HG02759 (cell line): ENCODE data around the gene PFDN2.
"Not testable (repeated sequence)": the region's sequence is repeated elsewhere in the genome, so short reads cannot be mapped to it uniquely, and the experiment has no call there.

ENCODE experiments used
- ATAC-seq: cut with Tn5 transposase; IDR thresholded peaks from one replicate; pipeline ENCODE4 v1.9.1; 2021; ENCODE audit warnings: mild to moderate bottlenecking, moderate library complexity; ENCODE audit not compliant: unreplicated experiment

The PFDN2 gene

GRCh38 chr1:161139766-161140165 is 21.9 kb upstream of the PFDN2 start:
- no peak for ATAC-seq

- ATAC-seq, result no peak
Observed at GRCh38 chr1:161138431-161138830, 20.6 kb upstream of the PFDN2 start.

DNA sequence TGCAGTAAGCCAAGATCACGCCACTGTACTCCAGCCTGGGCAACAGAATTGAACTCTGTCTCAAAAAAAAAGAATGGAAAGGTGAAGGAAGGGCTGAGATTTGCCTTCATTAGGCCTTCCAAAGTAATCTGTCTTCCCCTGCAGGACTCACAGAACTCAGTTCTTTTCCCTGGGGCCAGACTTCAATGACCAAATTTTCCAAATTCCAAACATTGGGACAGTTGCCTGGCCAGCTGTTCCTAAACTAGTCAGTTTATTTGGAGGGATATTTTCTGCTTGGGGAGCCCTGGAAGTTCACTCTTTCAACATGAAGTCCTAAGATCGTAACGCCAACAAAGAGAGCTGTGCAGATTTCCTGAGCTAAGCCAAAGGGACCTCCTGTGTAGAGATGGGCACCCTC is 20.0 kb upstream of the PFDN2 start:
- no peak for ATAC-seq

DNA sequence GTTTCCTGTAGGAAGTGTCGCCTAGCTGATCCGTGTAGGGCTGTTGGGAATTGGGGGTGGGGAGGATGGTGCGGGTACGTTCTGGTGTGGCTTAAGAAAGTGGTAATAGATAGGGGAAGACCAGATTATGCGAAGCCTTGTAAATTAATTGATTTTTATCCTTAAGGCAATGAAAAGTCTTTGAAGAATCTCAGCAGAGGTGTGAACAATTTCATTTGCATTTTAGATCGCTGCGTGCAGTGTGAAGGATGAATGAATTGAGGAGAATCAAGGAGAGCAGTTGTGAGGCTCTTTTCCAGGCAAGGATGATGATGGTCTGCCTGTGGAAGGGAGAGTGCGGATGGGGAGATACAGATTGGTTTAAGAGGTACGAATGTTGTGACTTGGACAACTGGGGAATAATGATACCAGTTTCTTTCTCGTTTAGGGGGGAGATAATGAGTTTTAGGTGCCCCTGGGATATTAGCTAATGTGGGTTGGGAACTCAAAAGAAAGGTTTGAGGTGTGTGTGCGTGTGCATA is 15.4 kb upstream of the PFDN2 start:
- peak; percentile 3 for ATAC-seq

GRCh38 chr1:161132410-161133219 is 14.8 kb upstream of the PFDN2 start, which contains the start of gene DEDD:
Gene DEDD (minus strand): TSS chr1:161132667. CDS start chr1:161124462, 8,205 bp downstream.
- ATAC-seq, result peak; percentile 95

GRCh38 chr1:161131523-161132409 is 13.9 kb upstream of the PFDN2 start:
- ATAC-seq, result no peak

DNA sequence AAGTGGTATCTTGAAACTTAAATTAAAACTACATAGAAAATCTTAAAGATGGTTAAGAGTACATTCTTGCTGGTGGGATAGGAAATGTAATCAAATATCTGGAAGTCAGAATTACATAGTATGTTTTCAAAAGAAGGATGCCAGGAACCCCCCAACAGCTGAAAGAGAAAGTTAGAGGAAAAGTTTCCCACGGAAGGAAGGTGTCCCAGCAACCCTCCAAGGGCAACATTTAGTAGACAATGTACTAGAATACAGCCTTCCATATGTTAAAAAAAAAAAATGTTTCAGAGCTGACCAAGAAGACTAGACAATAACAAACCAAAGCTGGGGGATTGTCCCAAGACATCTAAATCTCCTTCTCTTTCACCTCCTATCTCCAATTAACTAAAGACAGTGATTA is 12.4 kb upstream of the PFDN2 start:
- ATAC-seq, result no peak

- no peak for ATAC-seq
Observed at GRCh38 chr1:161128591-161129420, 11.0 kb upstream of the PFDN2 start.

- ATAC-seq, result no peak
Observed at GRCh38 chr1:161127649-161128048, 9.8 kb upstream of the PFDN2 start.

GRCh38 chr1:161122967-161123366 is 5.1 kb upstream of the PFDN2 start:
- ATAC-seq, result no peak

DNA sequence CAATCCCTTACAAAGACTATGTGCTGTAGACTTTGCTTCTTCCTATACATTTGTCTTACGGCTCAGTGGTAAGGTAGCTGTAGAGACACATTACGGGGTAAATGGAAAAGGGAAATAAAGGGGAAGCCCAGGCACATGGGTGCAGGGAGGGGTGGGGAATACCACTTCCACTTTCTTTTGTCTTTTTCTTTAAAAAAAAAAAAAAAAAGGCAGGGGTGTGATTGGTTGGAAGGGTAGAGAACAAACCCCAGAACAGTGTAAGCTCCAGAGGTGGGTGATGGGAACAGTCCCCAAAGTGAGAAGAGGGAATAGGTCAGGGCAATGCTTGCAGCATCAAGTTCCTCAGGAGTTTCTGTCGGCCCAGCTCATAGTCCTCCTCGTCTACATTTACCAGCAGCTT is 4.0 kb upstream of the PFDN2 start:
- no peak for ATAC-seq

- ATAC-seq, result no peak
Observed at GRCh38 chr1:161121042-161121650, 3.3 kb upstream of the PFDN2 start.

DNA sequence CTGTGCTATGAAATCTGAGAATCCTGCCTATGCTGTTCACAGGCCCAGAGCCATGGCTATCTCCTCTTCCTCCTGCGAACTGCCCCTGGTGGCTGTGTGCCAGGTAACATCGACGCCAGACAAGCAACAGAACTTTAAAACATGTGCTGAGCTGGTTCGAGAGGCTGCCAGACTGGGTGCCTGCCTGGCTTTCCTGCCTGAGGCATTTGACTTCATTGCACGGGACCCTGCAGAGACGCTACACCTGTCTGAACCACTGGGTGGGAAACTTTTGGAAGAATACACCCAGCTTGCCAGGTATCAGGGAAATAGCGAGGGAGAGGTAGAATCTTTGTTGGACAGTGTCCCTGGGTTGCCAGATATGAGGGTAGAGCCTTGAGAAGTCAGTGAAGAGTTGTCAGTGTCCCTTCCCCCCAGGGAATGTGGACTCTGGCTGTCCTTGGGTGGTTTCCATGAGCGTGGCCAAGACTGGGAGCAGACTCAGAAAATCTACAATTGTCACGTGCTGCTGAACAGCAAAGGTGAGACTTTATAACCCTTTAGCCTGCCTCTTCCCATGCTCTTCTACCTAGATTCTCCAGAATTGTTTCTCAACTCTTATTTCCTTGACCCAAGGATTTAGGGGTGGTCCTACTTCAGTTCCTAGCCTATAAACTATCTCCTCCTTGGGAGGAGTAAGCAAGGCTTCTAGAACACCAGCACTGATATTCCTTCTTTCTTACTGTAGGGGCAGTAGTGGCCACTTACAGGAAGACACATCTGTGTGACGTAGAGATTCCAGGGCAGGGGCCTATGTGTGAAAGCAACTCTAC is 1.5 kb upstream of the PFDN2 start:
- ATAC-seq, result peak; percentile 58

DNA sequence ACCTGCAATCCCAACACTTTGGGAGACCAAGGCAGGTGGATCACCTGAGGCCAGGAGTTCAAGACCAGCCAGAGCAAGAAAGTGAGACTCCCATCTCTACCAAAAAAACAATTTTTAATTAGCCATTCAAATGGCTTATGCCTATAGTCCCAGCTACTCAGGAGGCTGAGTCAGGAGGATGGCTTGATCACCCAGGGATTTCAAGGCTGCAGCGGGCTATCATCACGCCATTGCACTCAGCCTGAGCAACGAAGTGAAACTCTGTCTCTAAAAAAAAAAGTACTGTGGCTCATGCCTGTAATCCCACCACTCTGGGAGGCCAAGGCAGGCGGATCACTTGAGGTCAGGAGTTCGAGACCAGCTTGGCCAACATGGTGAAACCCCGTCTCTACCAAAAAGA is 1.9 kb downstream of the PFDN2 start:
- not testable (repeated sequence) for ATAC-seq

DNA sequence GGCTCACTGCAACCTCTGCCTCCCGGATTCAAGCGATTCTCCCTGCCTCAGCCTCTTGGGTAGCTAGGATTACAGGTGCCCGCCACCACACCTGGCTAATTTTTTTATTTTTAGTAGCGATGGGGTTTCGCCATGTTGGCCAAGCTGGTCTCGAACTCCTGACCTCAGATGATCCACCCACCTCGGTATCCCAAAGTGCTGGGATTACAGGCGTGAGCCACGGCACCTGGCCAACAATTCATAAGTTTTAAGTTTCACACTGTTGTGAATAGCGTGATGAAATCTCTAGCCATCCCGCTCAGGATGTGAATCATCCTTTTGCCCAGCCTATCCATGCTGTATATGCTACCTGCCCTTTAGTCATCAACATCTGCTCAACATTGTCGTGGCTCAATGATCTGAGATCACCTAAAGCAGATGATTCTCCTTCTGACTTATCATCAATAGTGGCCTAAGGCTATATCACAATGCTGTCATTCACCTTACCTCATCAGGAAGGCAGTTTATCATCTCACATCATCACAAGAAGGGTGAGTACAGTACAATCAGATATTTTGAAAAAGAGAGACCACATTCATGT is 2.6 kb downstream of the PFDN2 start:
- no peak for ATAC-seq

DNA sequence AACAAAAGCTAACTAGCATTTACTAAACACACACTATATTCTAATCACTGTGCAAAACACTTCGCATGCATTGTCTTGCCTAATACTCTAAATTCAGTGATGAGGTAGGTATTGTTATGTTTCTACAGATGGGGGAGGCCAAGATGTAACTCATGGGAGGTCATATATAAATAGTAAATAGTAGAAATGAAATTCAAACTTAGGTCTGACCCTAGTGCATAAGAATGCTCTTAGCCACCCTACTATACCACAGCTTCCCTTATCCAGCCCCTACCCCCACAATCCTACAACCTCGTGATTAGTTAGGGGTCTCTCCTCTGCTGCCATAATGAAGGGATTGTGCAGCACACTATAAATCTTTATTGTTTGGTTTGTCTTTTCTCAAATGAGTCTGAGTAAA is 3.3 kb downstream of the PFDN2 start:
- no peak for ATAC-seq

- ATAC-seq, result no peak
Observed at GRCh38 chr1:161113915-161114314, 3.9 kb downstream of the PFDN2 start.

DNA sequence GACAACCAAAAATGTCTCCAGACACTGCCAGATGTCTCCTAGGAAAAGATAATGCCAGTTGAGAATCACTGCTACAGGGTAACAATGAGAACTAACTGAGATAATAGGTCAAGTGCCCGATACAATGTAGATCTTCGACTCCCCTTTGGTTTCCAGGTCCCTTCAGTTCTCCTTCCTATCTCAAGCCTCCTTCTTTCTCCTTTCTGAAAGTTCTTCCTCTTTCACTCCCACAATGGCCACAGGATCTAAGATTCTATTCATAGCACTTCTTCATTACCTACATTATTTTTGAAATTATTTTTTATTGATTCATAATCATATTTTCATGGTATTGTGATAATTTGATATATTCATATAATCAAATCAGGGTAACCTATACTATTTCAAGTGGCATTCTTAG is 6.3 kb downstream of the PFDN2 start:
- ATAC-seq, result no peak

DNA sequence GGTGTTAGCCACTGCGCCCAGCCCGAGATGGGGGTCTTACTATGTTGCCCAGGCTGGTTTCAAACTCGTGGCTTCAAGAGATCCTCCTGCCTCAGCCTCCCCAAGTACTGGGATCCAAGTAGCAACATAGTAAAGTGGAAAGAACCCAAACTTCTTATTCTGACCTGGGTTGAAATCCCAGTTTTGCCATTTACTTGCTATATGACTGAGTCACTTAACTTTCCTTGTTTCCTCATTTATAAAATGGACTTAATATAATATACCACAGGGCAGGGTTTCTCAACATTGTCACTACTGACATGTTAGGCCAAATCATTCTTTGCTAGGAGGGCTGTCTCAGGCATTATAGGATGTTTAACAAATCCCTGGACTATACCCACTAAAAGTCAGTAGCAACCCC is 6.7 kb downstream of the PFDN2 start:
- no peak for ATAC-seq
